ENCODE measurements around the gene ELOVL1. TPM values are rescaled to one million over a fixed set of nuclear protein-coding genes. Genes with fewer than 3 reads are reported as not detected.
"Not testable (repeated sequence)": the region's sequence is repeated elsewhere in the genome, so short reads cannot be mapped to it uniquely, and the experiment has no call there.

ELOVL1 gene
- 69.5 and 115 TPM in 2 replicates for total RNA-seq (2014; rRNA removed; shearing (Covaris generic))

DNA sequence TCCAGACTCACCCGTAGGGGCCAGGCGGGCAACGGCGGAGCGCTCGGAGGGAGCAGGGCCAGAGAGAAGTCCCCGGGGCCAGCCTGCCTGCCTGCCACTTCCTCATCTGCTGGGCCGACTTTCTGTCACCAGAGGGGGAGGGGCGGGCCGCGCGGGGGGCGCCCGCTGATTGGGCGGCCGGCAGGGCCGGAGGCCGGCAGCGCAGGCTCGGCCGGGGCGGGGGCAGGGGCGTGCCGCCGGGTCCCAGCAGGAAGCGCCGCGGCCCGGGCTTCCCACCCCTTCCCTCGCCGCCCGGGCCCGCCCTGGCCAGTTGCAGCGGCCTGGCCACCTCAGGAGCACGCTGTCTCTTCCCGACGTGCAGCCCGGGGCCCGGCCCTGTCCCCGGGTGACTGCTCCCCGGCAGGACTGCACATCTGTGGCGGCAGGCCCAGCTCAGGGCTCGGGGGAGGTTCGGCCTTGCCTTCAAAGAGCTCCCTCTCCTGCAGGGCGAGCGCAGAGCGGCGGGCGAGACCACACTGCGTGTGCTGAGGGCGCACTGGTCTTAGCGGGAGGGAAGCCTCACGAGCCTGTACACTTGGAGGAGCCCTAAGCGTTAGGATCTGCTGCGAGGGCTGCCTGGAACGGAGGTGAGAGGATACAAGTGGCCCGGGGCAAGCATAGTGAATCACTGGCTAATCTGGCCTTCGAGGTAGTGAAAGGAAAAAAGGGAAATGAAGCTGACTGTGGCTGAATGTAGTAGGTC lies at the start of gene ELOVL1:
Gene ELOVL1, minus strand, starts transcription at position 108 of the 742 bp plus-strand sequence. CDS start 2,402 bp downstream, outside the sequence.
- DNase-seq (ENCODE audit: low read depth in 1 of 2, low spot score in 2 of 2): peak; percentile 94 to 95
- peaks cover 60% of the 10 kb centered on the region for H3K36me3 ChIP-seq
- H3K4me1 ChIP-seq (replicated peaks): peaks cover 36% of the 10 kb centered on the region
- H3K27me3 ChIP-seq (replicated peaks): no peaks in the 10 kb centered on the region
- H3K4me3 ChIP-seq: peak within 1 kb of the TSS; percentile 70
- H3K27ac ChIP-seq: peak within 1 kb of the TSS; percentile 96
- H3K9me3 ChIP-seq (replicated peaks): 0 out of 2 replicates have a peak, but pooled peaks cover 3% of the 10 kb centered on the region

DNA sequence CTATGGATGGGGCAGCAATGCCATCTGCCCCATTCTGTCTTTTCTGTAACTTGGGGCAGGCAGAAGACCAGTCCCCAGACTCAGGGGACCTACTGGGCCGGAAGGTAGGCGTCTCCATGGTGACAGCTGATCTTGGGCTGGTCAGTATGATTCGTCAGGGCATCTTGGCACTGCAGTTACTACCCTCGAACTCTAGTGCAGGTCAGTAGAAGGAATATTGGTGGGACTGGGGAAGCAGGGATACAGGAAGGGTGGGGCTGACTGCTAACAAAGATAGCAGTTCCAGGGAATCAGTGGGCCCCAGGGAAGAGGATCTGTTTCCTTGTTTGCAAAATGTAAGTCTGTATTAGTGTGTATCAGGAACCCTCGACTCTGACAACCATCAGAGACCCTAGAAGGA lies 48.1 kb upstream of the ELOVL1 start:
- Histone ChIP-seq H3K4me3 (no peak overlapping the region), H3K36me3 (peaks cover 61% of the 10 kb centered on the region), H3K9me3 (replicated peaks) (no peaks in the 10 kb centered on the region), H3K4me1 (replicated peaks) (no peaks in the 10 kb centered on the region), H3K27me3 (replicated peaks) (no peaks in the 10 kb centered on the region), H3K27ac (no peak overlapping the region)
- DNase-seq (ENCODE audit: low read depth in 1 of 2, low spot score in 2 of 2): no peak

DNA sequence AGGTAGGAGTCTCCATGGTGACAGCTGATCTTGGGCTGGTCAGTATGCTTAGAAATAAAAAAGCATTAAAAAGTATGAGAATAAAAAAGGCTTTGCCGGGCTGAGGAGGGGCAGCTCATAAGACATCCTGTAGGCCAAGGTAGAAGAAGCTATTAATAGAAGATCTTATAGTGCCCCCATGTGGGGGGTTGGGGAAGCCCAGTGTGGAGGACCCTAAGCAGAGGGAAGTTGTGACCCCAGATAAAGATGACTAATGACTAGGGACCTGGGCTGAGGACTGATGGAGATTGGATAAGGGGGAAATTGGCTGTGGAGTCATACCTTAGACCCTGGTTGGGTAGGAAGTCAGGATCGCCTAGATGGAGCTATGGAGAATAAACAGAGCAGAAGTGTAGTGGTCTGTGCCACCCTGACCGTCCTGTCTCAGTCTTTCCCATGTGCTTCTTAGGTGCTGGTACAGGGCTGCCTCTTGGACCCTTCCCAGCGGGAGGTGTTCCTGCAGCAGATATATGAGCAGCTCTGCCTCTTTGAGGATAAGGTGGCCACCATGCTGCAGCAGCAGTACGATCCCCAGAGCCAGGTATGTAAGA lies 46.9 kb upstream of the ELOVL1 start:
- no peaks in the 10 kb centered on the region for H3K27me3 ChIP-seq (replicated peaks)
- peaks cover 55% of the 10 kb centered on the region for H3K36me3 ChIP-seq
- no peak overlapping the region for H3K4me3 ChIP-seq
- DNase-seq (ENCODE audit: low read depth in 1 of 2, low spot score in 2 of 2): peak; percentile 67 to 70
- no peaks in the 10 kb centered on the region for H3K9me3 ChIP-seq (replicated peaks)
- no peak overlapping the region for H3K27ac ChIP-seq
- H3K4me1 ChIP-seq (replicated peaks): no peaks in the 10 kb centered on the region

DNA sequence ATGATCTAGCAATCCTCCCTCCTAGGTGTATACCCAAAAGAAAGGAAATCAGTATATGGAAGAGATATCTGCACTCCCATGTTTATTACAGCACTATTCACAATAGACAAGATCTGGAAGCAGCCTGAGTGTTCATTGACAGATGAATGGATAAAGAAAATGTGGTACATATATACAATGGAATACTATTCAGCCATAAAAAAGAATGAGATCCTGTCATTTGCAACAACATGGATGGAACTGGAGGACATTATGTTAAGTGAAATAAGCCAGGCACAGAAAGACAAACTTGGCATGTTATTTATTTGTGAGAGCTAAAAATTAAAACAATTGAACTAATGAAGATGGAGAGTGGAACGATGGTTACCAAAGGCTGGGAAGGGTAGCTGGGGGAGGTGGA lies 45.6 kb upstream of the ELOVL1 start:
- not testable (repeated sequence) for H3K4me3 ChIP-seq; DNase-seq (ENCODE audit: low read depth in 1 of 2, low spot score in 2 of 2); H3K27ac ChIP-seq; H3K4me1 ChIP-seq (replicated peaks); H3K27me3 ChIP-seq (replicated peaks); H3K9me3 ChIP-seq (replicated peaks)
- peaks cover 53% of the 10 kb centered on the region for H3K36me3 ChIP-seq

DNA sequence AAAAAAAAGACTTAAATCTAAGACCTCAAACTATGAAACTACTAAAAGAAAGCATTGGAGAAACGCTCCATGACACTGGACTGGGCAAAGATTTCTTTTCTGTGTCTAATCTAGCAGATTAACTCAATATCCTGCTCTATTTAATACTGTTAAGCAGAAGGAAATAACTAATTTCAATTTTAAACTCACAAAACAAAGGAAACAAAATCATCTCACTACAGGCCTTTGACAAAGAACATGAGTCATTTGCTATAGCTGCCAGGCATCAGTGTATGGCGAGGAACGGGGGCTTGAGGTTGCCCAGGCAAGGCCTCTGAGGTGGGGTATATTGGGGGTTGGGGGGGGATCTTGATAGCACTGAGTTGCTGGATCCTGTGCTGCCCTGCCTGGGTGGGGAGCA lies 42.8 kb upstream of the ELOVL1 start:
- no peak overlapping the region for H3K27ac ChIP-seq
- H3K4me1 ChIP-seq (replicated peaks): no peaks in the 10 kb centered on the region
- no peaks in the 10 kb centered on the region for H3K9me3 ChIP-seq (replicated peaks)
- H3K36me3 ChIP-seq: peaks cover 48% of the 10 kb centered on the region
- no peak for DNase-seq (ENCODE audit: low read depth in 1 of 2, low spot score in 2 of 2)
- no peaks in the 10 kb centered on the region for H3K27me3 ChIP-seq (replicated peaks)
- H3K4me3 ChIP-seq: no peak overlapping the region

DNA sequence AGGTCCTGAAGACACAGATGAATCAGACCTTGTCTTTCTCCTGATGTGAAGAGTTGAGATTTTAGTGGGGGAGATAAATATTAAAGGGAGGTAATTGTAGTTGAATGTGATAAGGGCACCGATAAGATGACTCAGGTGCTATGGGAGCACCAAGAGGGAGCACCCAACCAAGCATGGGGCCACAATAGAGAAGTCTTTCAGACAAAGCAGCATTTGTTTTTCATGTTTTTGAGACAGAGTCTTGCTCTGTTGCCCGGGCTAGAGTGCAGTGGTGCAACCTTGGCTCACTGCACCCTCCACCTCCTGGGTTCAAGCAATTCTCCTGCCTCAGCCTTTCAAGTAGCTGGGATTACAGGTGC lies 38.0 kb upstream of the ELOVL1 start:
- H3K27ac ChIP-seq: no peak overlapping the region
- no peak overlapping the region for H3K4me3 ChIP-seq
- peaks cover 73% of the 10 kb centered on the region for H3K36me3 ChIP-seq
- no peak for DNase-seq (ENCODE audit: low read depth in 1 of 2, low spot score in 2 of 2)
- H3K4me1 ChIP-seq (replicated peaks): no peaks in the 10 kb centered on the region
- no peaks in the 10 kb centered on the region for H3K9me3 ChIP-seq (replicated peaks)
- H3K27me3 ChIP-seq (replicated peaks): no peaks in the 10 kb centered on the region

DNA sequence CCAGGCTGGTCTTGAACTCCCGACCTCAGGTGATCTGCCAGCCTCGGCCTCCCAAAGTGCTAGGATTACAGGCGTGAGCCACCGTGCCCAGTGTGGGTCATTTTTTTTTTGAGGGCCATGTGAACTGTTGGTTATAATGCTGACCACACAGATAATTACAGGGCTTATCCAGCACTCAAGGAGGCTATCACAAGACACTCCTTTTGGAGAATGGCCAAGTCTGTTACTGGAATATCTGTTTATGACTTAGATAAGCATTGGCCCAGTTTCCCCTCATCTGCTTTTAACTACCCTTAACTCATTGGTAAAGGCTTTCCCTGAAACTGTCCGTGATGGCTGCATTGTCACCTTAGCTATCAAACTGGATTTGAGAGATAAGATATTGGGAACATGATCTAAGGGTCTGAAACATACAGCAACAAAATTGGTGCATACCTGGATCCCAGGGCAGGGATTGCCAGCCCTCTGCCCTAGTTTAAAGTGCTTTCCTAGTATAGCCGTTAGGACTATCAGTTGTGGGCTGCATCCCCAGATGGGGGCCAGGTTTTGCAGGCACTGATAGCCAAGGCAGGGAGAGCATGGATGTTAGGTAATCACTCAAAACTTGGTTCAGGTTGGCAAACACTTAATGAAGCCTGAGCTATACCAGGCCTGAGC lies 37.5 kb upstream of the ELOVL1 start:
- no peak for DNase-seq (ENCODE audit: low read depth in 1 of 2, low spot score in 2 of 2)
- no peak overlapping the region for H3K27ac ChIP-seq

DNA sequence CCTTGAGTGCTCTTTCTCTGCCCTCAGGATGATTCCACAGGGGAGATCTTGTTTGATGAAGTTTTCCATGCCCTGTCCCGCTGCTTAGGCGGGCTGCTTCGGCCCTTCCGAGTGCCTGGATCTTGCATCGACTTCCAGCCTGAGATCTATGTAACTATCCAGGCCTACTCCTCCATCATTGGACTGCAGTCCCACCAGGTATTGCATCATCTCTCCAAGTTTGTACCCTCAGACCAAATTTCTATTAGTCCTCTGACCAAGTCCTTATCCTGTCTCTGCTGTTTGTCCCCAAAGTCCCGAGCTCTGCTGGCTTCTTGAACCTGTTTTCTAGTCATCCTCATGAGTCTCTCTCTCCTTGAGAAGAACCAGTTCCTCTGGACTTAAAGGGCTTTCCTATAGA lies 36.5 kb upstream of the ELOVL1 start:
- Histone ChIP-seq H3K4me3 (no peak overlapping the region), H3K36me3 (peaks cover 72% of the 10 kb centered on the region)

More for the DNA sequence above, 37.5 kb upstream of the ELOVL1 start:
- Histone ChIP-seq H3K4me1 (replicated peaks) (no peaks in the 10 kb centered on the region), H3K4me3 (no peak overlapping the region), H3K9me3 (replicated peaks) (no peaks in the 10 kb centered on the region), H3K27me3 (replicated peaks) (no peaks in the 10 kb centered on the region), H3K36me3 (peaks cover 75% of the 10 kb centered on the region)

DNA sequence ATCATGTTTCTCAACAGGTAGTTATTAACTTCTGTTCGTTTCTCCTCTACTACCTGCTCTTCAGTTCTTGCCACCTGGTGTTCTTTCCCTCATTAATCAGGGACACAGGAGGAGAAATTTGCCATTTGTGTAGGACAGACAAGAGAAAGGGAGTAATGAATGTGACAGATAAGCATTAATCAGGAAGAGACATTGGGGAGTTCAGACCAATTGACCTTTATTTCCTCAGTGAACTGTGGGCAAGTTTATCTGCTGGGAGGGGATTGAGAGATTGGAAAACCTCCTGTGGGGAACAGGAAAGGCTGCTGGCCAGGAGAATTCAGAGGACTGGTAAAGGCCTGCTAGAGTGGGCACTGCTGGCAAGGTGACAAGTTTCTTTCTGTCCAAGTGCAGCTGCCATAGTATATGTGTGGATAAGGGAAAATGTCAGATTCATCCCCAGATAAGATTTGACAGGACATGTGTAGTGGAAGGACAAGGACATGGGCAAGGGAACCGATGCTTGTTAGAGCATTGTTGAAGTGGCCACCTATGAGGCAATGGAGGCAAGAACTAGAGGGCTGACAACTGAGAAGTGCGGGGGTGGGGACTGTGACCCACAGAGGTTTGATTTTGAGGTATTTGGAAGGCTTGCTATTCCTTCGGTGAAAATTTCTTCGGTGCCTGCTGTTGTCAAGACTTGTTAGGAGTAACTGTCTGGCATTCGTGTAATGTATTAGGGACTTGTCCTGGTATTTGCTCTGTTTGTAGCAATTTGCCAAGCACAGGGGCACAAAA lies 34.5 kb upstream of the ELOVL1 start:
- Histone ChIP-seq H3K4me3 (no peak overlapping the region), H3K9me3 (replicated peaks) (no peaks in the 10 kb centered on the region), H3K4me1 (replicated peaks) (no peaks in the 10 kb centered on the region), H3K36me3 (peaks cover 57% of the 10 kb centered on the region), H3K27me3 (replicated peaks) (no peaks in the 10 kb centered on the region), H3K27ac (no peak overlapping the region)
- DNase-seq (ENCODE audit: low read depth in 1 of 2, low spot score in 2 of 2): no peak

More for the DNA sequence above, 36.5 kb upstream of the ELOVL1 start:
- Histone ChIP-seq H3K27ac (no peak overlapping the region), H3K9me3 (replicated peaks) (no peaks in the 10 kb centered on the region), H3K4me1 (replicated peaks) (no peaks in the 10 kb centered on the region), H3K27me3 (replicated peaks) (no peaks in the 10 kb centered on the region)
- DNase-seq (ENCODE audit: low read depth in 1 of 2, low spot score in 2 of 2): no peak

DNA sequence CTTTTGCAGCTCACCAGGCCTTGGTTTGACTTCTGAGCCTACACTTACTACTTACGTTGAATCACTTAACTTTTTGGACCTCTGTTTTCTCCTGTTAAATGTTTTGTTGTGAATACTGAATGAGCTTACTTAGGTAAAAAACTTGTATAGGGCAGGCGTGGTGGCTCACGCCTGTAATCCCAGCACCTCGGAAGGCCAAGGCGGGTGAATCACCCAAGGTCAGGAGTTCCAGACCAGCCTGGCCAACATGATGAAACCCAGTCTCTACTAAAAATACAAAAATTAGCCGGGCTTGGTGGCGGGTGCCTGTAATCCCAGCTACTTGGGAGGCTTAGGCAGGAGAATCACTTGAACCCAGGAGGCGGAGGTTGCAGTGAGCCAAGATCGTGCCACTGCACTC lies 32.6 kb upstream of the ELOVL1 start:
- not testable (repeated sequence) for H3K27me3 ChIP-seq (replicated peaks); H3K9me3 ChIP-seq (replicated peaks); H3K4me3 ChIP-seq; H3K27ac ChIP-seq; DNase-seq (ENCODE audit: low read depth in 1 of 2, low spot score in 2 of 2)
- Histone ChIP-seq H3K4me1 (replicated peaks) (peaks cover 10% of the 10 kb centered on the region), H3K36me3 (peaks cover 46% of the 10 kb centered on the region)

DNA sequence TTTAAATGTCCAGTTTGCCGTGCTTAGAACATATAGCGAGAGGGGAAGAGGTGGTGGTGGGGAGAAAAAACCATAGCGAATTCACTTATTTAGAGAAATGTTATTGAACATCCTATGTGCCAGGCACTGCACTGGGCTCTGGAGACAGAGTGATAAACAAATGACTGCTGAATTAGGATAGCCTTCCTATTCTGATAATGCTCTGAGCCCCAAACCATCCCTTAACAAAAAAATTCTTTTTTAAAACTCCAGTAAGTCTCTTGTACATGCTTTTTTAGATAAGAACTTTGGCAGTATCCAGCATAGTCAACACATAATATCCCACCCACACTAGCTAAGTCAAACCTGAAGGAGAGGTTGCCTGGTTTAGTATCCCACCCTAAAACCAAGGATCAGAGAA lies 30.4 kb upstream of the ELOVL1 start:
- no peak overlapping the region for H3K4me3 ChIP-seq
- no peaks in the 10 kb centered on the region for H3K27me3 ChIP-seq (replicated peaks)
- DNase-seq (ENCODE audit: low read depth in 1 of 2, low spot score in 2 of 2): no peak
- peaks cover 34% of the 10 kb centered on the region for H3K36me3 ChIP-seq
- H3K9me3 ChIP-seq (replicated peaks): no peaks in the 10 kb centered on the region
- no peak overlapping the region for H3K27ac ChIP-seq
- peaks cover 10% of the 10 kb centered on the region for H3K4me1 ChIP-seq (replicated peaks)

DNA sequence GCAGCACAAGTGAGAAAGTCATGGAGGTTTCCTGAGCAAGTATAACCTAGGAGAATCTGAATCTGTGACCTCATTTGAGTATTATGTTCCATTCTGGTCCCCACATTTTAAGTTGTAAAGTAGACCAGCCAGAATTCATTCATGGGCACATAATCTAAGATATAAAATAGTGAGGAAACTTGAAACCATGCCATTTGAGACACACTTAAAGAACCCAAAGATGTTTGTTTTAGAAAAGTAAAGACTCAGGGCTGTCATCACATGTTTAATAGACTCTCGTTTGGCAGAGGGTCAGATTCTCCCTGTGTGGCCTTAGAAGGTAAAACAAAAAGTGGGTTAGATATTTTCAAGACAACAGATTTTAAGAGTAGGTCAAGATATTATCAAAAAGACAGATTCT lies 28.2 kb upstream of the ELOVL1 start:
- no peaks in the 10 kb centered on the region for H3K9me3 ChIP-seq (replicated peaks)
- peak in 1 of 2 experiments; percentile 17 for DNase-seq (ENCODE audit: low read depth in 1 of 2, low spot score in 2 of 2)
- peaks cover 10% of the 10 kb centered on the region for H3K4me1 ChIP-seq (replicated peaks)
- peaks cover 22% of the 10 kb centered on the region for H3K36me3 ChIP-seq
- H3K27ac ChIP-seq: no peak overlapping the region
- no peaks in the 10 kb centered on the region for H3K27me3 ChIP-seq (replicated peaks)
- no peak overlapping the region for H3K4me3 ChIP-seq

DNA sequence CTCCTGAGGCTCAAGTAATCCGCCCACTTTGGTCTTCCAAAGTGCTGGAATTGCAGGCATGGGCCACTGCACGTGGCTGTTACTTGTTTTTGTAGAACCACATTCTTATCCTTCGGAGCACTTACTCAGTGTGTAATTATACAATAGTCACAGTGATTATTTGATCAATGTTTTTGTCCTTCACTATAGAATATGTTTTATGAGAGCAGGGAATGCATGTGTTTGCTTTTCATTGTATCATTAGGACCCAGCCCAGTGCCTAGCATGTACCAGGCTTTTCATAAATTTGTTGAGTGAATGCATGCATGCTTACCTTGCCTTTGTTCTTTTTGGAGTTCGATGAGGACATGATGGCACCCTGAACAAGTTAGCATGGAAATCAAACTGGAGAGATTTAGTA lies 27.7 kb upstream of the ELOVL1 start:
- peaks cover 21% of the 10 kb centered on the region for H3K36me3 ChIP-seq
- no peak overlapping the region for H3K27ac ChIP-seq
- H3K4me1 ChIP-seq (replicated peaks): peaks cover 15% of the 10 kb centered on the region
- no peaks in the 10 kb centered on the region for H3K27me3 ChIP-seq (replicated peaks)
- H3K9me3 ChIP-seq (replicated peaks): no peaks in the 10 kb centered on the region
- H3K4me3 ChIP-seq: no peak overlapping the region
- no peak for DNase-seq (ENCODE audit: low read depth in 1 of 2, low spot score in 2 of 2)
